ENCODE measurements around the gene TIMP1. TPM values are rescaled to one million over a fixed set of nuclear protein-coding genes. Genes with fewer than 3 reads are reported as not detected.

The TIMP1 gene
- total RNA-seq, 1 experiment from 2014 or later: 48.6 TPM

GRCh38 chrX:47634871-47635575, 52.8 kb downstream of the TIMP1 start:
- Histone ChIP-seq H3K79me2 (ENCODE audit: low read depth) (no peaks in the 10 kb centered on the region), H3K36me3 (ENCODE audit: low read depth) (no peaks in the 10 kb centered on the region), H3K4me3 (no peak overlapping the region), H3K9me2 (ENCODE audit: insufficient read depth) (no peaks in the 10 kb centered on the region), H3K4me1 (replicated peaks; ENCODE audit: insufficient read depth) (no peaks in the 10 kb centered on the region), H4K20me1 (ENCODE audit: insufficient read depth) (no peaks in the 10 kb centered on the region), H2AFZ (no peak overlapping the region), H3K27me3 (ENCODE audit: insufficient read depth, low read depth) (no peaks in the 10 kb centered on the region), H3K9me3 (ENCODE audit: insufficient read depth, low read depth) (no peaks in the 10 kb centered on the region), H3F3A (ENCODE audit: insufficient read depth, low read depth) (no peaks in the 10 kb centered on the region), H3K27ac (no peak overlapping the region), H3K4me2 (no peak overlapping the region)
- CTCF ChIA-PET: no interaction called here
- POLR2A ChIA-PET (ENCODE audit: unreplicated experiment): no interaction called here
- DNase-seq: no peak
- intact Hi-C loops (cut with micrococcal nuclease; ENCODE audit: unreplicated experiment): no loop called here
- no peak for TF ChIP-seq EZH2 (IDR thresholded peaks at IDR 0.05; ENCODE audit: low read depth)
- no peak for TF ChIP-seq CTCF (conservative IDR thresholded peaks at IDR 0.05)
- no TSS peak for BruUV-seq (replicated peaks)

Small RNA genes within 50 kb of the gene (microRNA-seq; reads per million reads assigned to microRNA genes)
- not detected for gene MIR4769 (ENCODE audit: borderline number of aligned reads, borderline replicate concordance)

Other genes with a start within 250 kb of the TIMP1 start
- not detected in 2 replicates for gene ZNF157, start 211.9 kb upstream of the TIMP1 start, total RNA-seq (2021)
- 1.8 and 3.1 TPM in 2 replicates for gene ZNF41, start 99.2 kb upstream of the TIMP1 start, total RNA-seq (2021)
- 27.3 and 31.1 TPM in 2 replicates for gene ARAF, start 21.2 kb upstream of the TIMP1 start, total RNA-seq (2021)
- not detected in 2 replicates for gene SYN1, start 37.4 kb downstream of the TIMP1 start, total RNA-seq (2021)
- 0.48 and 0.53 TPM in 2 replicates for gene CFP, start 47.5 kb downstream of the TIMP1 start, total RNA-seq (2021)
- gene ELK1, start 68.1 kb downstream of the TIMP1 start, total RNA-seq (2021): 16.4 and 22.0 TPM in 2 replicates
- 46.0 and 53.8 TPM in 2 replicates for gene UXT, start 76.7 kb downstream of the TIMP1 start, total RNA-seq (2021)

All from PC-9 (cell line).